A549 (cell line): ENCODE measurements around the gene PPP1R13L.

Experiments
- CTCF ChIP-seq: fragments of >200 bp; sonication (Bioruptor Twin); formaldehyde crosslinking; IDR thresholded peaks from 3 replicates; pipeline ENCODE4 v1.5.1; 2016
- EP300 ChIP-seq, 2 experiments: fragments of >200 bp; sonication (Bioruptor Twin); formaldehyde crosslinking; IDR thresholded peaks; 2 replicates in 1 of 2; 3 replicates in 1 of 2; pipeline ENCODE4 v1.6.1; 2016 to 2017
- ESRRA ChIP-seq: fragments of 150-350 bp; IDR thresholded peaks from 2 replicates; pipeline ENCODE4 v1.6.1; 2014; ENCODE audit warnings: mild to moderate bottlenecking, low read length, borderline replicate concordance
- HES2 ChIP-seq: fragments of >200 bp; sonication (Bioruptor Twin); formaldehyde crosslinking; IDR thresholded peaks from 2 replicates; pipeline ENCODE4 v1.6.1; 2016
- MAX ChIP-seq: IDR thresholded peaks from 2 replicates; pipeline ENCODE4 v1.6.1; 2012
- MYC ChIP-seq: IDR thresholded peaks from 2 replicates; pipeline ENCODE4 v1.6.1; 2012; ENCODE audit warnings: mild to moderate bottlenecking, inconsistent platforms, low read length, improper control_type of control experiment, borderline replicate concordance
- NPAS2 ChIP-seq: fragments of 250-450 bp; sonication (Bioruptor Pico); IDR thresholded peaks from 2 replicates; pipeline ENCODE4 v1.8.0; 2022; ENCODE audit warnings: mild to moderate bottlenecking, moderate library complexity, borderline replicate concordance
- POLR2A ChIP-seq: IDR thresholded peaks from 2 replicates; pipeline ENCODE4 v1.6.1; 2012; ENCODE audit warnings: mild to moderate bottlenecking, low read length
- RARB ChIP-seq: fragments of 250-450 bp; sonication (Bioruptor Pico); IDR thresholded peaks from 2 replicates; pipeline ENCODE4 v1.8.0; 2021; ENCODE audit warnings: mild to moderate bottlenecking, moderate library complexity
- RCOR1 ChIP-seq: fragments of 150-350 bp; IDR thresholded peaks from 2 replicates; pipeline ENCODE4 v1.6.1; 2014; ENCODE audit warnings: antibody characterized with exemption, low read length, low read depth
- REST ChIP-seq: fragments of 200-600 bp; sonication (generic); IDR thresholded peaks from 2 replicates; pipeline ENCODE4 v1.6.1; 2016; ENCODE audit warnings: antibody characterized with exemption, mild to moderate bottlenecking, moderate library complexity
- RFX5 ChIP-seq: fragments of 450-650 bp; IDR thresholded peaks from 2 replicates; pipeline ENCODE4 v1.7.1; 2014; ENCODE audit warnings: antibody characterized with exemption, mild to moderate bottlenecking, moderate library complexity
- SREBF2 ChIP-seq: fragments of 450-650 bp; IDR thresholded peaks from 2 replicates; pipeline ENCODE4 v1.6.1; 2014; ENCODE audit warnings: mild to moderate bottlenecking, moderate library complexity
- ZNF302 ChIP-seq: fragments of 250-450 bp; sonication (Bioruptor Pico); IDR thresholded peaks from 2 replicates; pipeline ENCODE4 v1.9.0; 2021; ENCODE audit warnings: inconsistent platforms, mild to moderate bottlenecking, moderate library complexity

- TF ChIP-seq ESRRA, result no peak
- TF ChIP-seq CTCF, result no peak
- no peak for TF ChIP-seq RFX5
- no peak for TF ChIP-seq REST
- no peak for TF ChIP-seq NPAS2
- TF ChIP-seq EP300 (IDR thresholded peaks at IDR 0.05), result no peak
- TF ChIP-seq RCOR1, result no peak
- no peak for TF ChIP-seq POLR2A
- no peak for TF ChIP-seq MYC
- no peak for TF ChIP-seq MAX
- TF ChIP-seq RARB (CRISPR knock-in tag), result no peak
- no peak for TF ChIP-seq HES2
- no peak for TF ChIP-seq SREBF2
- TF ChIP-seq ZNF302 (CRISPR knock-in tag), result no peak
Observed at GRCh38 chr19:45355402-45355801, 49.5 kb downstream of the PPP1R13L start.
